ENCODE results near the gene RBMS2.

Gene RBMS2

DNA sequence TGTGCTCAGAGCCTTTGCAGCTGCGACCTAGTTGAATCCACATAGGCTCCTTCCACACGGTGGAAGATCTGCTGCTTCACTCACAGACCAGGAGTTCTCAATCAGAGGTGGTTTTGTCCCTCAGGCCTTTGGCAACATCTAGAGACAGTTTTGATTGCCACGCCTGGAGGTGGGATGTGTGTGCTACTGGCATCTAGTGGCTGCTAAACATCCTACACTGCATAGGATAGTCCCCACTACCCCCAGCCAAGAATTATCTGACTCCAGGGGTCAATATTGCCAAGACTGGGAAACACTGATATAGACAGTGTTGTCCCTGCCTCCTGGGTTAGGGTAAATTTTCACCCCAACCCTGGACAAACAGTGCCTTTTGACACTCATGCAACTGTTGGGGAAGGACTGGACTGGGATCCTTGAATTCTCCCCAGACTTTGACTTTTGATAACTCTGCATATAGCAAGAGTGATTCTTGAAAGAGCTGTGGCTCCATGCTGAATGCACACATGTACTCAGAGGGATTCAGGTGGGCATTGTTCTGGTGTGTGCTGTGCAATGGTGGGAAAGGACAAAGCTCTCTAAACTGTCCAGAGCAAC is 68.7 kb downstream of the RBMS2 start:
- DNase-seq = no peak

DNA sequence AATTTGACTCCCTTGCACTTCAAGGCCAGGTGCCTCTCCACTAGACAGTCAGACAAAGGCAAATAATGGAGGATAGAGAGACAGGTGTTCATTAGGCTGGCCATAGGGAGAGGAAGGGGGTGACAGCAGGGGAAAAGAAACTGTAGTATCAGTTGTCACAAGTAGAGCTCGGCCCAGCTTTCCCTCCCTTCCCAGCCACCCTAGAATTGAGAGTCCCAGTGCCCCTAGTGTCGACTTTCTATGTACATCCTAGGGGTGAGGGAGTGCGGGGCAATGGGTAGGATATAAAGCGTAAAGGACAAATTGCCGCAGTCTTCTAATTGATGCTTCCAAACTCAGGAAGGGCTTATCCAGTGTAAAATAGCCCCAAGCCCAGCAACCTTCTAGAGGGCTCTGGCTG is 69.5 kb downstream of the RBMS2 start:
- no peak for DNase-seq

DNA sequence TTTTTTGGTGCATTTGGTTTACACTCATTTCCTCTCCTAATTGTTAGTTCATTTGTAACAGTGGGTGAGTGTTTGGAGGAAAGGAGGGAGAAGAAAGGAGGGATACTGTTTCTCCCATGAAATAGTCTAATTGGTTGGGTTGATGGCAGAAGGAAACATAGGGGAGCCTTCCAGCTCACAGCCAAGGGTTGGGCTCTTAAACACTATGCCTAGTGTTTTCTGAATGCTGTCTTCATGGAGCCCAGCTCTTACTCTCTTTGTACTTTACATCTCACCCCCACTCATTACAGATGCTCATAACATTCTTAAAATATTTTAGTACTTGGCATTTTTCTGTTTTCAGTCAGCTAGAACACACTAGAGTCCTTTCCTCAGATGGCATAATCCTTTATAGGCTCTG is 70.3 kb downstream of the RBMS2 start:
- no peak for DNase-seq

DNA sequence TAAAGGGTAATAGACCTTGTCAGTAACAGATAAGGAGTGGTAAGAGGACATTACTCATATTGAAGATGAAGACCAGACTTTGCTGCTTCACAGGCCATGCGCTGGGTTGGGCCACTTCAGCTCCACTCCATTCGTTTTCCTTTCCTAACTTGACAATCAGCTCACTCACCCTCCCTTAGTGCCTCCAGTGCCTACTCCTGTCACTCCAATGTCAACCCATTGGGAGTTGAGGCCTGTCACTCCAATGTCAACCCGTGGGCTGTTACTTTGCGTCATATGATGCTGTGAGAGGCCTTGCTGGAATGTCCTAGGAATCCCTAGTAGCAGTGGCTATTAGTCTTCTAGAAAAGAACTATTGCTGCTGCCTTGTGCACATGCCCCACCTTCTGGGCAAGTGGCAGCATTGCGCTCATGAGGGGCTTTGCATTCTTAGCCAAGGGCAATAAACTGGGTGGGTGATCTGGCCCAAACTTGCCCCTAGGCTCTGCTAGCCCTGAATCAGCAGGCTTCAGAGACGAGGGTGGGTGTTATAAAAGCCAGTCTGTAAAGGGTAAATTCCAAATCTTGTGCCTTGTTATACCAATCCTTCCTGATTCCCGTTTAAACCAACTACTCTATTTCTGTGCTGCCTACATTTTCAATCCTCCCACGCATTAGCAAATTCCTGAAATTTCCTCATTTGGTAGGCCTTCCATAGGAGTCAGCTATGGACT is 72.4 kb downstream of the RBMS2 start:
- peak; percentile 18 for DNase-seq

DNA sequence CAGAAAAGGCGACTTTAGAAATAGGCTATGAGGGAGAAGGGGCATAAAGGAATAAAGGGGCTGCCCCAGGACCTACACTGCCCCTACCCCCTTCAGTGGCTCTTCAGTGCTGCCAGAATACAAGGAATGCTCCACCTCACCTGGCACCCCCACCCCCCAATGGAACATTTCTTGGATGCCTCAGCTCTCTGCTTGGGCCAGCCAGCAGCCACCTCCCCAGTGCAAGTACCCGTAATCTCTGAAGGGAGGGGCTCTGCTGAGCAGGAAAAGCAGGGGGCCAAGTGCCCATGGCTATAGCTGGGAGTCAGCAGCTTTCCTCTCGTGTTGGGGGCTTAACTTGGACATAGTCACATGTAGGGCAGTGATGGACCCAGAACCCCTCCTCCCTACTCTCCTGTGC is 75.2 kb downstream of the RBMS2 start:
- no peak for DNase-seq

DNA sequence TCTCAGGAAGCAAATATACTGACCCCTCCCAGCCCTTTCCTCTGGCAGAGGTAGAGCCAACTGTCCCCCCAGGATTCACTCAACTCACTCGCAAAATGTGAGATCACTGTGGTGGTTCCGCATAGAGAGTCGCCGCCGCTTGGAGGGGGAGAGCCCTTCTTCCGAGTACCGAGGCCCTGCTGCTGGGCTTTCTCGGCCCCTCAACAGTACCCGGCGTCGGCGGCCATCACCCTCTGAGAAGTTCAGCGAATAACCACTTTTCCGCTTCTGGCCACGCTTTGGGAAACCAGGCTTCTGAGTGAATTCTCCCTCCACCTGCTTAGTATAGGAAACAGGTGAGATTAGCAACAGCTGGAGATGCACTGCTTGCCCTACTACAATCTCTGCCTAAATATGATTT is 77.4 kb downstream of the RBMS2 start:
- no peak for DNase-seq

DNA sequence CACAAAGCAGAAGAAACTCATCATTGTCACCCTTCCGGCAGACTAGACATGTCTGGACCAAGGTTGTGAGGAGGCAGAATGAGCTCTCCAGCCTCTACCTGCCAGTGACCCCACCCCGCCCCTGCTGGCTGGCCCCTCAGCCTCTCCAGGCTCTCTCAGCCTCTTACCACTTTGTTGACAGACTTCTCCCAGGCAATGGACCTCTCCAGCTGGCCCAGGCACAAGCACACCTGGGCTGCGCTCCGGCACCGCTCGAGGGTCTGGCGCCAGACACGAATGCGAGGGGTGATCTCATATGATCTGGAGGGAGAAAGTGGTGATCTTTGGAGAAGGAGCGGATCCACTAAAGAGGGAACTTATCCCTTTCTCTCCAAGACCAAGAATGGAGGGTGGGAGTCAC is 78.2 kb downstream of the RBMS2 start:
- DNase-seq = no peak

DNA sequence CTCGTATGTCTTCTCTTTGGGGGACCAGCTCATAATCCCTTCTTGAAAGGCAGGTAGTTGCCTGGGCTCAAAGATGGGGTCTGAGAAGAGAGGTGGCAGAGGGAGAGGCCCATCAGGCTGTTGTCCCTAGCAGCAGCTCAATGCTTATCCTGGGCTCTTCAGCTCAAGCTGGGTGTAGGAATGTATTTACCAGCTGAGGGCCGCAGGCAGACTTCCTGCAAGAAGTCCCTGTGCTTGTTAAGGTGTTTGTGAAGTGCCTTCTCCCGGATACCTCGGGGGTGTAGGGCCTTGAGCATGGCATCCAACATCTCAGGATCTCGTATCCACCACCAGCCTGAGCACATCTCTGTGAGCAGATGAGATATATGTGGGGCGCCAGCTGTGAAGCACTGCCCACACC is 79.1 kb downstream of the RBMS2 start:
- no peak for DNase-seq

DNA sequence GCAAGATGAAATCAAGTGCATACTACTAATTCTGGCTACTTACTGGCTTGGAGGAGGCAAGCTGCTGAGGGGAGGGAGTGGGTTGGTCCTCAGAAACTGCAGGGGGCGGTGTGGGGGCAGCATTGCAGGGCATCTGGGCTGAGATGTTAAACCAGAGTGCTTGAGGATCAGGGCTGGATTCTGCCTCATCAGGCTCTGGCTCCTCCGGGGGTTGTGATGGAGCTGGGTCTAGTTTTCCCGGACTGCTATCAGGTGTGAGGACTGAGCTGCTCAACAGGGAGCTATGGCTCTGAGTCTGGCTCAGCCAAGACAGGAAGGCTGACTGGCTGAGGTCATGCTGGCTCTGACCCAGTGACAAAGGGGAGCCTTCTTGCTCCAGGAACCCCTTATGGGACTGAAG is 79.9 kb downstream of the RBMS2 start:
- no peak for DNase-seq

DNA sequence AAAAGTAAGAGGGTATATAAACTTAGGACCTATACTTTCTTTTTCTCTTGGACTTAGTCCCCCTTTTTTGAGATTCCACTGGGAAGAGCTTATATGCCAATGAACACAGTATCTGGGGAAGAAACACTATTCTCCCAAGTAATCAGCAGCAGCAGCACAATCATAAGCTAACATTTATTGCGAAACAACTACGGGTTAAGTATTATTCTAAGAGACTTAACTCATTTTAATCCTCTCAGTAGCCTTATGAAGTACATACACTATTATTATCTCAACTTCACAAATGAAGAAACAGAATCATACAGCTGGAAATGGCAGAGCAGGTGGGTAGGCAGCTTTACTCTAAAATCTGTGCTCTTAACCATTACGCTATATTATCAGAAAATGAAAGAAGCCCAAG is 80.6 kb downstream of the RBMS2 start:
- DNase-seq = no peak

DNA sequence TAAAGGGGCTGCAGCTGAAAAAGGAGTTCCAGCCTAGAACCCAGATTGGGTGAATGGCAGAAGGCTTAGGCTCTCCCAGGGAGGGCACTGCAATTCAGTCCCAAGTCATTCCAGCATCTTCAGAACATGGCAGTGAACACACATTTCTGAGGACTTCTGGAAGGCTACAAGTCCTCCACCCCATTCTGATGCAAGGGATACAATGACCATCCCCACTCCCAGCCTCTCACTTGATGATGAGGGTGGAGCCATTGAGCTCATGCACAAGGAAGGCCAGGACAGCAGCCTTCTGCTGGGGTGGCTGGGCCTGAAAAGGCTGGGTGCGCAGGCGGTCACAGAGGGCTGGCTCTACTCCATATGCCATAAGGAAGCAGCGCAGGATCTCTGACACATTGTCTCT is 82.7 kb downstream of the RBMS2 start:
- DNase-seq = no peak

DNA sequence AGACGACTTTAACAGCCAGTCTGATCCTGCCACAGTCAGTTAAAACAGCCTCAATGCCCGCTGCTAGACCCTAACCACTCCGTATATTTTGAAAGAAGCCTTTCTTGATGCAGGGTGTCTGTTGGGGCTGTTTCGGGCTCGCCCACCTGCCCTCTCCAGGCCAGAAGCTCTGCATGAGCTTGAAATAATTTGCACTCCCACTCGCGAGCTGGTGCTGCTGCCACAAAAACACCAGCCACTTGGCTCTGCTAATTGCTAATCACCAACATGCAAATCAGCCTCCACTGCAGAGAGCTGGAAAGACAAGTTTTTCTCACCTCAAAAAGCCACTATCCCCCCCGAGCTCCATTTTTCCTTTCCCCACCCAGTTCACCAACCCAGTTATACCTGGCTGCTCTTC is 93.0 kb downstream of the RBMS2 start:
- no peak for DNase-seq

DNA sequence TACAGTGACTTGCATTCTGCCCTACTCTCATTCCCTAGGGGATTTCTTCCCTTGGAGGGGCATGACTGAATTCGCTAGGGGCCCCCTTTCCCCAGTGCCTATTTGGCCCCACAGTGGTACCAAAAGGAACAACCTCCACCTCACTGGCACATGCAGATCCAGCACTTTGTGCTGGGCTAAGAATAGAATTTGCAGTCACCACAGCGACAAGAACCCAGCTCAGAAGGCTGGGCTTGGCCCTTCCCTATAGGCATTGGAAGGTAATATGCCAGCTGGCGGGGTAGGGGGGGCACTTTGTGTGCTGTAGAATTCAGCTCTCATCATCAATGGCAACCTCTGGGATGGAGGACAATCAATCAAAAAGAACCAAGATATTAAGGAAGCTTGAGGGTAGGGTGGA is 94.6 kb downstream of the RBMS2 start:
- no peak for DNase-seq

DNA sequence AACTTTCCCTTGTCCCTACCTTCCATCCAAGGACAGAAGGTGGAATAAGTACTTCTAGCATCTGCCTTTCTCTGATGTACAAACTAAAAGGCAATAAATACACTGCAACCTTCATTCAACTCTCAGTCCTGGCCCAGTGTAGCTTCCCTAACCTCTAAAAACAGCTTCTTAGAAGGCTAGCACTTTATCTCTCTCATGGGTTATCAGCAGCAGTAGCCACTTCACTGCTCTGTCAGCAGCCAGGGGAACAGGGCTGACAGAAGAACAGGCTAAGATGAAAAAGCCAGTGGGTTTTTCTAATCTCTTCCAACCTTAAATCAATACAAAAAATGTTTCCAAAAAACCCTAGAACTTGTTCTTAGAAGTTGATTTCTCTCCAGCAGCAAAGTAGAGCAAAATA is 95.3 kb downstream of the RBMS2 start:
- DNase-seq = no peak

DNA sequence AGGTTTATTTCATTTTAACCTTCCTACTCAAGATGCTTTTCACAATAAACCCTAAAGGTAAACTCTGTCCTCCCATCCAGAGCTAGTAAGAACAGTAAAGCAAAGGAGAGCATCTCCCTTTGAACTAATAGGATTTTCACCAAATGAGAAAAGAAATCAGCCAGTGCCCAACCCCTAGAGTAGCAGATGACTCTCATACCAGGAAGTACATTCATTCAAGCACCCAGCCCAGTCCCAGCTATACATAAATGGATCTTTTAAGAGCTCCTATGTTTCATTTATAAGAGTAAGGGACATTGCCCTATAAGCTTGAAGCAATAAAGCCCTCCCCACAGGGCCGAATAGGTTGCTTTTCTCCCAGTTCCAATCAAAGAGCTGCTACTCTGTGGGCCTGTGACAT is 100.9 kb downstream of the RBMS2 start:
- no peak for DNase-seq

DNA sequence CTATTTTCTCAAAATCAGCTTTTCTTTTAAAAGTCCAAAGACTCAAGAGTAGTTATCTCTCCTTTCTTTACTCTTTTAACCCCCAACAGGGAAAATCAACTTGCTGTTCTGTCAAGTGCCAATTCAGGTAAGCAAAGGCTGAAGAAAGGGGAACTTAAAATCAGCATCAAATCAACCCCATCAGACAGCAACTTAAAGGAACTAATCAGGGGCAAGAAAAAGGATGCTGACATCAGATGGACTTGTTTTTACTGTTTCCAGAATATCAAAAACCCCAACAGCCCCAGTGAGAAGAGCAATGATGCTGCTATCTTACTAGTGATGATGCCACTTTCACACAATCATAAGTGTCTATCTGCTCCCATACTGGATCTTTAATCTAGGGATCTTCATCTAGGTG is 105.1 kb downstream of the RBMS2 start:
- DNase-seq = no peak

DNA sequence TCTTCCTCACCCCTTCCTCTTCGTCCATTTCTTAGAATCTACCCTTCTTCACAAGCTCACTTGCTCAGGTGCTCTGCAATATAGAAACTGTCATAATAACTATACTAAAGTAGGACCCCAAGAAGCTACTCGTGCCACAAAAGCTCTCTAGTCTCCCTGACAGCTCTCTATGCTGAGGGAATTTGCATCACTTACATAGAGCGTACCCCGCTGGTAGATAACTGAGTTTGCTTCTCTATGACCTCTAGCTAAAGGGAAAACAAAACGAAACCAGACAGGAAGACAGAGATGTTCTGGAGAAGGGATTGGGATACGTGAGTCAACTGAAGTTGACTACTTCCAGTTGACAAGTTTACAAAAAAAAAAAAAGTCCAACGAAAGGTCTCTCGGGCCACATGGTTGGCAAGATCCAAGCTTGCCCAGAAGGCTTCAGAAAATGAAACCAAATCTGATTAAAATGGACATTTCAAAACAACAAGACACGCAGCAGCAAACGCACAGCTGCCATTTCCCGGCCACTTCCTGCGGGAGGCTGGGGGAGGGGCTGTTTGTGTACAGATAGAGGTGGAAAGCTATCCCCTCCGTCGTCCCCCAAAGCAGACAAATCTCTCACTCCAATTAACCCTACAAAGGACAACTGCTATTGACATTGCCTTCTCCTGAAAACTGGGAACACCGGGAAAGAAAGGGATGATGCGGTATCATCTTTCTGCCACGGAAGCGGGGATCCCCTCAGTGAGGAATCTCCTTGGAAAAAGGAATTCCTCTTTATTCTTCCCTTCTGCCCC is 107.2 kb downstream of the RBMS2 start:
- peak; percentile 46 for DNase-seq

DNA sequence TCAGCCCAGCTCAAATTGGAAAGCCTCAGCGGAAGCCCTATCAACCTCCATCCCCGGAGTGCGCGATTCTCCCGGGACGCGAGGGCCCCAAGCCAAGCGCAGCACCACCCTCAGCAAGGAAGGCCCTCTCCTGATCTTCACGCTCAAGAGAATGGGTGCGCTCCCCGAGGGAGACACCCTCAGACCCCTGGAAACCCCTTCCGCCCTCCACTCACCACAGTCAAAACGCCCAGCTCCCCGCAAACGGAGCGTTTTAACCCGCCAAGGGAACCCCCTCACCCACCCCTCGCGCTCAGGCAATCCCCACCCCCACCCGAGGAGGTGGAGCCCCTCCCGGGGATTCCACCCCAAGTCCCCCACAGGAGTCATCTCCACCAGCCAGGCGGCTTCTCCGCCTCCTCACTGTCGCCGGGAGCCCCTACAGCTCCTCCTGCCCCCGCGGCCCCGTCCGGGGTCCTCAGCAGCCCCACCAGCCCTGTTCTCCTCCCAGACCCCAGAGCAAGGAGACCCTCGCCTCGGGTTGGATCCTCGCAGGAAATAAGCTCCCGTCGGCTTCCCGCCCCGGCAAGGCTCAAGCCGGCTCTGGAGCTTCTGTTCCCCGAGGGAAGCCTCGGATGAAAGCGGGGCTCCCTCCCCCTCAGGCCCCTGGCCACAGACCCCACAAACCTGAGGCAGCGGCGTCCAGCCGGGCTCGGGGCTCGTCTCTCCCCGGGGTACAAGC is 108.0 kb downstream of the RBMS2 start:
- DNase-seq = no peak

DNA sequence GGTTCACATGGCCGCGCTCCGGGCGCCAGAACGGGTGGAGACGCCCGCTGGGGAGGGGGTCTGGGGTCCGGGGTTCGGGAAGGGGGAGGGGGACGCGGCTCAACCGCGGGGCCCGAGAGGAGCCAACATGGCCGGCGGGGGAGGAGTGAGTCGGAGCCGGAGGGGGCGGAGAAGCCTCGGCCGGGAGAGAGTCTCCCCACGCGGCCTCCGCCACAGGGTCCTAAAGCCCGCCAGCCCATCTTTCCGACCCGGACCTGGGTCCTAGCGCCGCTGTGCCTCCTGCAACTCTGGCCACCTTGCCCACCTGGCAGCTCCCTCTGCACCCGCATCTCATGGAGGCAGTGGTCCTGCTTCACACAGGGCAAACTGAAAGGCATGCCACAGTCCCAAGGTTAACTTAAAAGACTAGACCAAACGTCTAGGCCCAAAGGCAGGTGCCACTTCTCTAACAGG is 108.6 kb downstream of the RBMS2 start, which contains the start of gene BAZ2A:
TSS of gene BAZ2A (minus strand) at position 147 of the 453 bp plus-strand sequence. CDS start 12,796 bp downstream, outside the sequence.
- peak; percentile 78 for DNase-seq

DNA sequence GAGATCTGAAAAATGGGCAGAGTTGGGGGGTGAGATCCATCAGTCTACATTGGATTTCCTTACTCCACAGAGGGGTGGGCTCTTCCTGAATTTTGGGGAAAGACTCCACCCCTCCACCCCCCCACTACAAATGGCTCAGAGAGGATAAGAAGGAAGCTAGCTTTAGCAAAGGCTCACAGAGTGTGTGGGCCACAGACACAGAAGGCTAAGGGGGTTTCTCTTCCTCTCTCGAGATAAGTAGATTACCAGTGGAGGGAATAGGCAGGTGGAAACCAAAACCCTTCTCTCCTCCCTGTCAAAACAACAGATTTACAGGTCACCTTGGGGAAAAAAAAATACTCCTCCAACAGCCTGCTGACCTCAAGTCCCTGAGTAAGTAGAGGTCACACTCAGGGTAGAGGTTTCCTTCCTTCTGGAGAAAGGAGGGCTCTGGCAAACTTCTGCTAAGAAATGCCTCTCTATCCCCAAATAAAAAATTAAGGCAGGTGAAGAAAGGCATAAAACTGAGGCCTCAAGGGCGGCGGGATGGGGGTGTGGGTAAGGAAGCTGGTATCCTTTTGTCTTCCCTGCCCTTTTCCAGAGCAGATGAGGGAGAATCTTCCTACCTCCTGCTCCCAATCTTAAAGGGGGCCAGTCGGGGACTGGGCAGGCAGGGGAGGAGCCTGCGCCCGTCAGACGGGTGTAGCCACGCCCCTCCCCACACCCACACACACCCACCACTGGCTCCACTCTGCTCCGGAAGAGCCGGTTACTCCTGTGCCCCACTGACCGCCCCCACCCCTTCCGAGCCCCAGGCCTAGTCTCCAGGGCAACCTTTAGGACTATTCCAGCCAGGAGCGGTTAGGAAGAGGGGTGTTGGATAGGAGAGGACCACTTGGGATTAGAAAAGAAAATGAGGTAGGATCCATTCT is 110.4 kb downstream of the RBMS2 start:
- DNase-seq = peak; percentile 23

DNA sequence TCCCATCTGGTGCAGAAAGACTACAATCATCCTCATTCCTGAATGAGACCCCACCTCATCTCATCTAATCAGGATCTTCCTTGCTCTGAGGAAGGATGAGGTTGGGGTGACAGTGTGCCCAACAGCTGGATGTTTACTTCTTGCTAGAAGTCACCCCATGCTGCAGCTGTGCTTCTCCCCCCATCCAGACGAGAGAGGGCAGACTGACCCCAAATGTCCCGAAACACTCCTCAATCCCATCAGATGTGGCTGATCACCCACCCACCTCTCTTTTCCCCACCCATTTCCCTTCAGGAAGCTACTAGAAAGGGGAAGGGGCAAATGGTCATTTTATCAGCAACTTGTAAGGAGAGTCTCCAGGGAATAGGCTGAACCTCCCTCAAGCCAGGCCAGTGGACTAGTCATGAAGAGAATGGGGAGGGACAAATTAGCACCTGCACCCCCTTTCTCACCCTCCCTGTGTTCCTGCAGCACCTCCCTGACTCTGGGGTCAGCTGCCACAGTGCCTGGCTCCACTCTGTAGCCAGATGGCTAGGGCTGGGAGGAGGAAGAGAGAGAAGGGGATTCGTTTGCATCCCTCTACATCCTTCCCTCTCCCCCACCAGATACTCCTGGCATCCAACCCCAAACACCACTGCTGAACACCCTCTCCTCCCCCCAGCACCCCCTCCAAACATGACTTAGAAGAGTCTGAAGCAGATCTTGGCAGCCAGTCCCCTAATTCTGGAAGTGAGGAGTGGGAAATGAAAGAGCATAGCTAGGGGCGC is 111.3 kb downstream of the RBMS2 start:
- DNase-seq = no peak
